DND-41 (cell line): ENCODE results near the gene OOSP2.

Experiments used
- ATAC-seq: fragments of 200-7000 bp; cut with Tn5 transposase; 3 replicates; pipeline ENCODE4 v1.9.1; 2021; ENCODE audit warnings: low read depth; ENCODE audit not compliant: insufficient read depth
- DNase-seq: peaks from one replicate; pipeline ENCODE4 v3.0.0-alpha.2; 2020
- H2AFZ ChIP-seq: 2 replicates; pipeline ENCODE4 v1.6.0; 2012; ENCODE audit warnings: low read depth, low read length
- H3K27ac ChIP-seq: 2 replicates; pipeline ENCODE4 v1.5.1; 2012; ENCODE audit warnings: low read length, inconsistent platforms
- H3K27me3 ChIP-seq: fragments of 200-600 bp; sonication (generic); 2 replicates; pipeline ENCODE4 v1.6.0; 2012; ENCODE audit warnings: low read length, mild to moderate bottlenecking, inconsistent platforms; ENCODE audit not compliant: insufficient read depth, poor library complexity
- H3K36me3 ChIP-seq: 2 replicates; pipeline ENCODE4 v1.5.1; 2012; ENCODE audit warnings: low read length, inconsistent platforms; ENCODE audit not compliant: insufficient read depth
- H3K4me1 ChIP-seq: 2 replicates; pipeline ENCODE4 v1.5.1; 2012; ENCODE audit warnings: mild to moderate bottlenecking, low read length; ENCODE audit not compliant: insufficient read depth
- H3K4me2 ChIP-seq: 2 replicates; pipeline ENCODE4 v1.6.0; 2012; ENCODE audit warnings: mild to moderate bottlenecking, moderate library complexity, low read length, inconsistent platforms; ENCODE audit not compliant: insufficient read depth
- H3K4me3 ChIP-seq, 2 experiments: fragments of 200-600 bp in 1 of 2; shearing (Covaris generic) in 1 of 2; 2 replicates each; pipeline ENCODE4 v1.5.1; 2012 to 2016; ENCODE audit warnings: inconsistent platforms in 2 of 2, low read length in 2 of 2, mild to moderate bottlenecking in 2 of 2, low read depth in 1 of 2, moderate library complexity in 1 of 2
- H3K79me2 ChIP-seq: 2 replicates; pipeline ENCODE4 v1.6.0; 2012; ENCODE audit warnings: low read length, inconsistent platforms; ENCODE audit not compliant: insufficient read depth
- H3K9ac ChIP-seq: 2 replicates; pipeline ENCODE4 v1.6.0; 2012; ENCODE audit warnings: low read depth, mild to moderate bottlenecking, inconsistent platforms, low read length, moderate library complexity
- H3K9me3 ChIP-seq: 2 replicates; pipeline ENCODE4 v1.5.1; 2012; ENCODE audit warnings: low read length, moderate library complexity, mild to moderate bottlenecking, inconsistent platforms; ENCODE audit not compliant: insufficient read depth, severe bottlenecking
- H4K20me1 ChIP-seq: 2 replicates; pipeline ENCODE4 v1.6.0; 2012; ENCODE audit warnings: low read length; ENCODE audit not compliant: insufficient read depth
- EZH2 ChIP-seq: IDR thresholded peaks from 3 replicates; pipeline ENCODE4 v1.6.1; 2012; ENCODE audit warnings: borderline replicate concordance, low read depth, mild to moderate bottlenecking, moderate library complexity, low read length, inconsistent platforms; ENCODE audit not compliant: severe bottlenecking
- TF ChIP-seq, protein P1 (sequence below): IDR thresholded peaks from 2 replicates; pipeline ENCODE4 v1.5.1; 2012; ENCODE audit warnings: borderline replicate concordance, low read length, moderate library complexity, mild to moderate bottlenecking; ENCODE audit not compliant: poor library complexity, severe bottlenecking; ENCODE audit errors: extremely low read depth

Gene OOSP2

DNA sequence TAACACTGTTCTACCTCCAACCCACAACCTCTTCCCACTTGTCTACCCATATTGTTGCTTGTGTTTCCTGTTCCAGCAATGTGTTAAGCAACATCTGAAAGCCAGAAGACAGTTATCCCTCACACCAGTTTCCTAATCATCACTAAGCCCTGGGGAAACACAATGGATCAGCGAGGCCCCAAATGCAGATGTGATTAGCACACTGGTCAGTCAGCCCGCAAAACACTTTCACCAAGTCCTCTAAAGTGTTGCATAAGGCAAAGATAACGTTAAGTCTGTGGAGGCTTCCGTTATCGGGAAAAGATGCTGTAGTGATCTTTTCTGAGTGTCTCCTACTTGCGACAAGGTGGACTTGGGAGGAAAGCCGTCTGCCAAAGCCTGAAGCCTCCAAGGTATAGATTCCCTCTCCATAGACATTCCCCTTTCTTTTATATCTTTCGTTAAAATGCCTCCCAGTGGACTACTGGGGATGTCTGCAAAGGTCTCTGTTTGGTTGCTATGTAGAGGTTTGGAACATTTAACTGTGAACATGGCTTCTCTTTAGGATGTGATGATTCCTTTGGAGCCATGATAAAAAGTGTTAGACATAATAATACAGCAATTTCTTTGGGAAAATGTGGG lies 16.2 kb downstream of the OOSP2 start, which contains the start of gene MS4A3:
MS4A3 (plus strand) TSS at position 317 of the 621 bp plus-strand sequence. CDS start 4,496 bp downstream, outside the sequence.
- Histone ChIP-seq H3K79me2 (no peaks in the 10 kb centered on the region), H2AFZ (no peak within 1 kb of the TSS; the same call in 1 of the 2 replicates), H3K4me1 (no peaks in the 10 kb centered on the region), H3K9me3 (no peaks in the 10 kb centered on the region), H3K27me3 (no peaks in the 10 kb centered on the region), H3K4me3 (no peak within 1 kb of the TSS), H3K27ac (no peak within 1 kb of the TSS), H3K4me2 (no peak within 1 kb of the TSS), H4K20me1 (no peaks in the 10 kb centered on the region), H3K9ac (no peak within 1 kb of the TSS), H3K36me3 (no peaks in the 10 kb centered on the region)
- ATAC-seq (no peak), DNase-seq (no peak)
- TF ChIP-seq, protein P1, sequence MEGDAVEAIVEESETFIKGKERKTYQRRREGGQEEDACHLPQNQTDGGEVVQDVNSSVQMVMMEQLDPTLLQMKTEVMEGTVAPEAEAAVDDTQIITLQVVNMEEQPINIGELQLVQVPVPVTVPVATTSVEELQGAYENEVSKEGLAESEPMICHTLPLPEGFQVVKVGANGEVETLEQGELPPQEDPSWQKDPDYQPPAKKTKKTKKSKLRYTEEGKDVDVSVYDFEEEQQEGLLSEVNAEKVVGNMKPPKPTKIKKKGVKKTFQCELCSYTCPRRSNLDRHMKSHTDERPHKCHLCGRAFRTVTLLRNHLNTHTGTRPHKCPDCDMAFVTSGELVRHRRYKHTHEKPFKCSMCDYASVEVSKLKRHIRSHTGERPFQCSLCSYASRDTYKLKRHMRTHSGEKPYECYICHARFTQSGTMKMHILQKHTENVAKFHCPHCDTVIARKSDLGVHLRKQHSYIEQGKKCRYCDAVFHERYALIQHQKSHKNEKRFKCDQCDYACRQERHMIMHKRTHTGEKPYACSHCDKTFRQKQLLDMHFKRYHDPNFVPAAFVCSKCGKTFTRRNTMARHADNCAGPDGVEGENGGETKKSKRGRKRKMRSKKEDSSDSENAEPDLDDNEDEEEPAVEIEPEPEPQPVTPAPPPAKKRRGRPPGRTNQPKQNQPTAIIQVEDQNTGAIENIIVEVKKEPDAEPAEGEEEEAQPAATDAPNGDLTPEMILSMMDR = no peak
- no peak for TF ChIP-seq EZH2

DNA sequence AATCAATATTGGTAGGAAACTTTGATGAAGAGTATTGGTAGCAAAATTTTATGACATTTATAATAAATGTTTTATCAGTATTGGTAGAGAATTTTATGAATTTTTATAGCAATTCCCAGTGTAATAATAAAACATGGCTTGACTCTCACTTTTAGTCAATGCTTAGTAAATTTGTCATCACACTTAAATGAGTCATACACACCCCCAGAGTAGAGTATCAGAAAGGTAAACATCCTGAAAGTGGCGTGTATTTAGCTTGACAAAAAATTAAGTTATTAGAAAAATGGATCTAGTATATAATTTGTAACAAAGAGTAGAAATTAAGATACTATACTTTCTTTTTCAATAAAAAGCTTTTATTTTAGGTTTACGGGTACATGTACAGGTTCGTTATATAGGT lies 18.8 kb downstream of the OOSP2 start:
- DNase-seq (no peak), ATAC-seq (no peak)
- Histone ChIP-seq H3K9me3 (no peaks in the 10 kb centered on the region), H3K4me2 (no peak overlapping the region), H4K20me1 (no peaks in the 10 kb centered on the region), H3K36me3 (no peaks in the 10 kb centered on the region), H3K27me3 (no peaks in the 10 kb centered on the region), H3K9ac (no peak overlapping the region), H3K4me1 (no peaks in the 10 kb centered on the region), H3K4me3 (no peak overlapping the region), H3K27ac (no peak overlapping the region), H2AFZ (no peak overlapping the region), H3K79me2 (no peaks in the 10 kb centered on the region)
- TF ChIP-seq EZH2 = no peak
- TF ChIP-seq, protein P1 = no peak

DNA sequence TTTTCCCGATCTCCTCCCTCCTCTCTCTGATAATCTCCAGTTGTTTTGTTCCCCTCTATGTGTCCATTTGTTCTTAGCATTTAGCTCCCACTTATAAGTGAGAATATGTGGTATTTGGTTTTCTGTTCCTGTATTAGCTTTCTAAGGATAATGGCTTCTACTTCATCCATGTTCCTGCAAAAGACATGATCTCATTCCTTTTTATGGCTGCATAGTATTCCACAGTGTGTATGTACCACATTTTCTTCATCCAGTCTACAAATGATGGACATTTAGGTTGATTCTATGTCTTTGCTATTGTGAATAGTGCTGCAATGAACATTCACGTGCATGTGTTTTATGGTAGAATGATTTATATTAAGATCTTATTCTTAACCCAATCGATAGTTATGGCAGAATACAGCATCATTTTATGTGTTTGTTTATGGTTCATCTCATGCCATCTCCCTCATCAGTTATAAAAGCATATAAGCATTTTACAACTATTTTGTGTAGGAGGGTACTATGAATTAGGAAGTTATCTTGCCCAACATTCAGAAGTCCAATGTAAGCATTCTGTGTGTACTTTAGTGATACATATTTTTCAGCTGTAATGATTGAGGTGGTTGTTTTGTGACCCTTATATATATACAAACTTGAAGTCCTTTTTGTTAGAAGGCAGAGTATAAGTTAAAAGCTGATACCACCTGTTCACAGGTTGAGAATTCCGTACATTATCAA lies 19.5 kb downstream of the OOSP2 start:
- H3K27ac ChIP-seq = no peak overlapping the region
- no peaks in the 10 kb centered on the region for H3K9me3 ChIP-seq
- H3K27me3 ChIP-seq = no peaks in the 10 kb centered on the region
- H3K79me2 ChIP-seq = no peaks in the 10 kb centered on the region
- no peaks in the 10 kb centered on the region for H3K4me1 ChIP-seq
- TF ChIP-seq, protein P1 = no peak
- no peak for TF ChIP-seq EZH2
- H3K36me3 ChIP-seq = no peaks in the 10 kb centered on the region
- no peak overlapping the region for H3K4me2 ChIP-seq
- H2AFZ ChIP-seq = no peak overlapping the region
- DNase-seq (no peak), ATAC-seq (no peak)
- no peak overlapping the region for H3K9ac ChIP-seq
- H4K20me1 ChIP-seq = no peaks in the 10 kb centered on the region
- no peak overlapping the region for H3K4me3 ChIP-seq
